HG02840 (cell line): Measurements from ENCODE around the gene FCHO1.

Experiments used
- ATAC-seq: cut with Tn5 transposase; IDR thresholded peaks from one replicate; pipeline ENCODE4 v1.9.1; 2021; ENCODE audit warnings: mild to moderate bottlenecking, moderate library complexity, moderate number of reproducible peaks; ENCODE audit not compliant: unreplicated experiment, low FRiP score

FCHO1 gene

DNA sequence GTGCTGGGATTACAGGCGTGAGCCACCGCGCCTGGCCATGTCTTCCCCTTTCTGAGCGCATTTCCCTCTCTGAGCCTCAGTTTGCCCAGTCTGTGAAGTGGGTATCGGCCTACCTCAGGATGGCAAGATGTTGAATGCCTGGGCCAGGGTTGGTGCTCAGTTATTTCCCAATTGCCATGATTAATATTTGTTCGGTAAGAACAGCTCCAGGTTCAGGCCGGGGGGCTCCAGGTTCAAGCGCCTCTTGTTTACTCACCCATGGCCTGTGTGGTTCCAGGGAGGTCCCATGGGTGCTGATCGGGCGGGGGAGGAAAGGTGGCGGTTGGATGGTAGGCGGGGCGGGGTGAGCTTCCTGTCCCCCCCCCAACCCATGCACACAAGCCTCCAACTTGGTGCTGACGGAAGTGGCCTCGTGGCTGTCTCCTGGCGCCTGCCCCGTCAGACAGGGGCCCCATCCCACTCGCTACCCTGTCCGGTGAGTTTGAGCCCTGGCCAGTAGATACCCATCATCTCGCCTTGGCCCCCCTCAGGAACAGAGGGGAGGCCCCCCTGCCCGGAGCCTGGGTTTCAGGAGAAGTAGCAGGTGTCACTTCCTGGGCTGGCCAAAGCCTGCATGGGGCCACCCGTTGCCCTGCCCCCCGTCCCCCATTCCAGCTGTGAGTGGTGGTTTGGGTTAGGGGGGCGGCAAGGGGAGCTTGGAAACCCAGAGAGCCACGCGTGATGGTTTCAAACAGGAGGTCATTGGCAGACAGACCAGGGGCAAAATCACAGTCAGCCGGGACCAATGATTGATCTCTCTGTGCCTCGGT, at the start of gene FCHO1:
Gene FCHO1 (plus strand): TSS at position 375 of the 809 bp plus-strand sequence. CDS start 3,688 bp downstream, outside the sequence.
- ATAC-seq = peak; percentile 24

- no peak for ATAC-seq
These were observed 47.3 kb upstream of the FCHO1 start for GRCh38 chr19:17703824-17704463.

DNA sequence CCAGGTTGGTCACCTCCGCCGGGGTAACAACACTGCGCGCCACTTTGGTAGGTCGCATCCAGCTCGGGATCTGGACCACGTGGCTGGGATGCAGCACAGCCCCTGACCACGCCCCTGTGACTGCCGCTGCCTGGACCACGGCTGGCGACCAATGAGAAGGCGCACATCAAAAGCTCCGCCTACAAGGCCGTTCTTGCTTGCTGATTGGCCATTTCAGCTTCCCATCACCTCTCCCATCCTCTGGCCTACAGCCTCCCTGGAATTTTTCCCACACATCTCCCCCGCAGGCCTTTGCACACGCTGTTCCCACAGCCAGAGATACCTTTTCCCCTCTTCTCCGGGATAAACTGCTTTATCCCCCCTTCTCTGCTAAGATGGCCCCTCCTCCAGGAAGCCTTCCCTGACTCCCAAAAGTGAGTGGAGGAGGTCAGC, 44.5 kb upstream of the FCHO1 start:
- ATAC-seq = no peak

DNA sequence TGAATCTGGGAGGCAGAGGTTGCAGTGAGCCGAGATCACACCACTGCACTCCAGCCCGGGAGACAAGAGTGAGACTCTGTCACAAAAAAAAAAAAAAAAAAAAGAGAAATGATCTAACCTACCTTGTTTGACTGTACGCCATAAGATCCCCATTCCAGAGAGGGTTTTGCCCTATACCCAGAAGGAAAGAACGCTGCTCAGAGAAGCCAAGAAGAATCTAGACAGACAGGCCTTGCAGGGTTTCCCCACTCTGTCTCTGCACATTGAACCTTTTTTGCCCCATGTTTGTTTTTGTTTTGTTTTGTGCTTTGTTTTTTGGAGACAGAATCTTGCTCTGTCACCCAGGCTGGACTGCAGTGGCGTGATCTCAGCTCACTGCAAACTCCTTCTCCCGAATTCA, 39.4 kb upstream of the FCHO1 start:
- no peak for ATAC-seq

- ATAC-seq = no peak
These were observed 34.9 kb upstream of the FCHO1 start for GRCh38 chr19:17716309-17716929.

GRCh38 chr19:17718550-17718946, 32.7 kb upstream of the FCHO1 start:
- no peak for ATAC-seq

GRCh38 chr19:17718947-17719711, 32.1 kb upstream of the FCHO1 start, which contains the start of gene MAP1S:
Gene MAP1S, plus strand, starts transcription at chr19:17719480. Its CDS starts 23 bp downstream, at chr19:17719503.
- peak; percentile 68 for ATAC-seq

GRCh38 chr19:17719730-17720400, 31.4 kb upstream of the FCHO1 start:
- ATAC-seq = peak; percentile 23

DNA sequence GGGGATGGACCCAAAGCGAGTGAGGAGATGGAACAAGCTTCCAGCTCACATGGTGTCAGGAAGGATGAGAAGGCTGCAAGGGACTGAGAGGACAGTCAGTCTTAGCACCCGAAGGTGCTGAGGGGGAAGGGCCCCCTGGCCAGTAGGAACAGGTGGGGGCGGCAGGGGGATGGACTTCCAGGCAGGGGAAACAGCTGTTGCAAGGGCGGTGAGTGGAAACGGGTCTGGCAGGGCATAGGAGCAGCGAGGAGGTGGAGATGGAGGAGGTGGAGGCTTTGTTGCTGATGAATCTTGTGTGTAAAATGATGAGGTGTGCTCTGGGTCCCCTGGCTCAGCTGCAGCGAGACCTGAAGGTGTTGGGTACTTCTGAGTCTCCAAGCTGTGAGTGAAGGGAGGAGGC, 30.8 kb upstream of the FCHO1 start:
- no peak for ATAC-seq

DNA sequence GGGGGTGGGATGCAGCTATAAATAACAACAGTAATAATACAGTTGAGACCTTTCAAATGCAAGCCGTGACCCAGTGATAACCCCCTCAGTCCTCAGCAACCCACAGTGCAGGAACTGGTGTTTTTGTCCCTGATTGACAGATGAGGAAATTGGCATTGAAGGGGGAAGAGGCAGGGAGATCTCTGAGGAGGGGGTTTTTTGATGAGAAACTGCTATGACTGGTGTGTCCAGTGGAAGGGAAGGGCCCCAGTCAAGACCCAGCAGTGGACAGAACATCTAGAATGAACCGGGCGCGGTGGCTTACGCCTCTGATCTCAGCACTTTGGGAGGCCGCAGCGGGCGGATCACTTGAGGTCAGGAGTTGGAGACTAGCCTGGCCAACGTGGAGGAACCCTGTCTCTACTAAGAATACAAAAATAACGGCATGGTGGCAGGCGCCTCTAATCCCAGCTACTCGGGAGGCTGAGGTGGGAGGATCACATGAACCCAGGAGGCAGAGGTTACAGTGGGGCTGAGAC, 30.1 kb upstream of the FCHO1 start:
- no peak for ATAC-seq

- no peak for ATAC-seq
These were observed 29.5 kb upstream of the FCHO1 start for GRCh38 chr19:17721821-17722220.

DNA sequence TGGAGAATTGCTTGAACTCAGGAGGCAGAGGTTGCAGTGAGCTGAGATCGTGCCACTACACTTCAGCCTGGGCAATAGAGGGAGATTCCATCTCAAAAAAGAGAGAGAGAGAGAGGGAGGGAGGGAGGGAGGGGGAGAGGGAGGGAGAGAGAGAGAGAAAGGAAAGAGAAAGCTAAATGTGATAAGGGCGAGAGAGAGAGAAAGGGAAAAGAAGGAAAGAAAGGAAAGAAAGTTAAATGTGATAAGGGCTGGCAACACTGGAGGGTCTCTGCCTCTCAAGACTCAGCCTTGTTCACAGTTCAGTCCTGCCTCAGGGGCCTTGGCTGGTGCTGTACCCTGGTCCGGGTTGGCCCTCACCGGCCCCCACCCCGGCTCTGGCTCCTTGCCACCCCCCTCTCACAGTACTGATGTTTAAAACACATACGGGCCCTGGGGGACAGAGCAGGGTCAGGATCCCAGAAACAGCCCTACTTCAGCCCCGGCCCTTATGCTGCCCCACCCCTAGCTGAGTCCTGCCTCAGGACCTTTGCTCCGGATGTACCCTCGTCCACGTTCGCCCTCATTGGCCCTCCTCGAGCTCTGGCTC, 28.5 kb upstream of the FCHO1 start:
- no peak for ATAC-seq

DNA sequence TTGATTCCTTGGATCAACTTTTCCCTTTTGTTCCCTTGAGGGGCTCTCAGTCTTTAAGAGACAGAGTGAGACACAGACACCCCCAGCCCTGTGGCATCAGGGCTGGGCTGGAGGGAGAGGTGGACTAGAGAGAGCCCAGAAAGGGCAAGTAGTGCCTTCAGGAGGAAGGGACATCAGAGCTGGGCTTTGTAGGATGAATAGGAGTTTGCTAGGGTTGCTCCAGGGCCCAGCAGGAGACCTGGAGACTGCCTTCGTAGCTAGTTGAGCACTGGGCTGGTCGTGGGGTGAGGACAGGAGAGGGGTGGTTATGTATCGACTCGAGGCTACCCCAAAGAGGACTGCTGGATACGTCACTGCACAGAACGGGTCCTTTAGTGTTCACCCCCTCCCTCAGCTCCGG, 26.6 kb upstream of the FCHO1 start:
- no peak for ATAC-seq

DNA sequence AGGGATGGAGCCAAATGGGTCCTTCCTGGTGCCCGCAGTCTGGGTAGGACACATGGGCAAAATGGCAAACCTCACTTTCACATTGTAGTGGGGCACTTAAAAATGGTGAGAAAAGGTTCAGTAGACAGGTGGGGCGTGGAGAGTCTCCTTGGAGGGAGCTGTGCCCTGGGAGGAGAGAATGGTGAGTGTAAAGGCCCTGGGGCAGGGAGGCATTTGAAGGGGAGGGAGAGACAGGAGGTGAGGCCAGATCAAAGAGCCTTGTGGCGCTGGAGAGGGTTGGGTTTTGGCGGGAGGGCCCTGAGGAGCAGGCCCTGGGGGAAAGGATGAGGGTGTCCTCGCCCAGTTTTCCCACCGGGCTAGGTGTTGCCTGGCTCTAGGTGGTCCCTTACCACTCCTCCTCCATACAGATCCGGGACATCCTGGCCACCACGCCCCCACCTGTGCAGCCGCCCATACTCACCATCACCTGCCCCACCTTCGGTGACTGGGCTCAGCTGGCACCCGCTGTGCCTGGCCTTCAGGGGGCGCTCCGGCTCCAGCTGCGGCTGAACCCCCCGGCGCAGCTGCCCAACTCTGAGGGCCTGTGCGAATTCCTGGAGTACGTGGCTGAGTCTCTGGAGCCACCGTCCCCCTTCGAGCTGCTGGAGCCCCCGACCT, 25.7 kb upstream of the FCHO1 start:
- no peak for ATAC-seq

- ATAC-seq = no peak
These were observed 25.0 kb upstream of the FCHO1 start for GRCh38 chr19:17726136-17726741.

DNA sequence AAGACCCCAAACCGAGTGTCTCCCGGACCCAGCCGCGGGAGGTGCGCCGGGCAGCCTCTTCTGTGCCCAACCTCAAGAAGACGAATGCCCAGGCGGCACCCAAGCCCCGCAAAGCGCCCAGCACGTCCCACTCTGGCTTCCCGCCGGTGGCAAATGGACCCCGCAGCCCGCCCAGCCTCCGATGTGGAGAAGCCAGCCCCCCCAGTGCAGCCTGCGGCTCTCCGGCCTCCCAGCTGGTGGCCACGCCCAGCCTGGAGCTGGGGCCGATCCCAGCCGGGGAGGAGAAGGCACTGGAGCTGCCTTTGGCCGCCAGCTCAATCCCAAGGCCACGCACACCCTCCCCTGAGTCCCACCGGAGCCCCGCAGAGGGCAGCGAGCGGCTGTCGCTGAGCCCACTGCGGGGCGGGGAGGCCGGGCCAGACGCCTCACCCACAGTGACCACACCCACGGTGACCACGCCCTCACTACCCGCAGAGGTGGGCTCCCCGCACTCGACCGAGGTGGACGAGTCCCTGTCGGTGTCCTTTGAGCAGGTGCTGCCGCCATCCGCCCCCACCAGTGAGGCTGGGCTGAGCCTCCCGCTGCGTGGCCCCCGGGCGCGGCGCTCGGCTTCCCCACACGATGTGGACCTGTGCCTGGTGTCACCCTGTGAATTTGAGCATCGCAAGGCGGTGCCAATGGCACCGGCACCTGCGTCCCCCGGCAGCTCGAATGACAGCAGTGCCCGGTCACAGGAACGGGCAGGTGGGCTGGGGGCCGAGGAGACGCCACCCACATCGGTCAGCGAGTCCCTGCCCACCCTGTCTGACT, 24.1 kb upstream of the FCHO1 start:
- no peak for ATAC-seq

DNA sequence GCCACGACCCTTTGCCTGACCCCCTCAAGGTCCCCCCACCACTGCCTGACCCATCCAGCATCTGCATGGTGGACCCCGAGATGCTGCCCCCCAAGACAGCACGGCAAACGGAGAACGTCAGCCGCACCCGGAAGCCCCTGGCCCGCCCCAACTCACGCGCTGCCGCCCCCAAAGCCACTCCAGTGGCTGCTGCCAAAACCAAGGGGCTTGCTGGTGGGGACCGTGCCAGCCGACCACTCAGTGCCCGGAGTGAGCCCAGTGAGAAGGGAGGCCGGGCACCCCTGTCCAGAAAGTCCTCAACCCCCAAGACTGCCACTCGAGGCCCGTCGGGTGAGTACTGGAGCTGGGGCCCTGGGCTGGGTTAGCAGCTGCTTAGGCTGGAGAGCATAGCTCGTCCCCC, 23.4 kb upstream of the FCHO1 start:
- ATAC-seq = no peak

- no peak for ATAC-seq
These were observed 18.1 kb upstream of the FCHO1 start for GRCh38 chr19:17733127-17733526.
